KMS-11 (cell line): ENCODE results near the gene NFXL1.

Experiments used
- H2AFZ ChIP-seq: fragments of 200-600 bp; sonication (generic); 2 replicates; pipeline ENCODE4 v1.6.1; 2016; ENCODE audit warnings: antibody characterized with exemption, mixed run types, low read depth
- H3K27ac ChIP-seq: fragments of 200-600 bp; sonication (generic); 2 replicates; pipeline ENCODE4 v1.6.1; 2016; ENCODE audit warnings: mild to moderate bottlenecking, mixed run types
- H3K27me3 ChIP-seq: fragments of 200-600 bp; sonication (generic); 2 replicates; pipeline ENCODE4 v1.6.1; 2017; ENCODE audit warnings: mild to moderate bottlenecking, low read depth, mixed run types, moderate library complexity; ENCODE audit not compliant: insufficient read depth
- H3K36me3 ChIP-seq: fragments of 200-600 bp; sonication (generic); 2 replicates; pipeline ENCODE4 v1.6.1; 2017; ENCODE audit warnings: mild to moderate bottlenecking, mixed run types; ENCODE audit not compliant: insufficient read depth
- H3K4me1 ChIP-seq: fragments of 200-600 bp; sonication (generic); 2 replicates; pipeline ENCODE4 v1.6.1; 2016; ENCODE audit warnings: mild to moderate bottlenecking, low read depth, mixed run types; ENCODE audit not compliant: poor library complexity, severe bottlenecking
- H3K4me2 ChIP-seq: fragments of 200-600 bp; sonication (generic); 2 replicates; pipeline ENCODE4 v1.7.0; 2016; ENCODE audit warnings: mild to moderate bottlenecking, mixed run types
- H3K4me3 ChIP-seq: fragments of 200-600 bp; sonication (generic); IDR thresholded peaks from 2 replicates; pipeline ENCODE4 v1.6.1; 2017; ENCODE audit warnings: low read depth, low read length, mixed read lengths; ENCODE audit not compliant: insufficient read depth
- H3K79me2 ChIP-seq: fragments of 200-600 bp; sonication (generic); 2 replicates; pipeline ENCODE4 v1.6.1; 2016; ENCODE audit warnings: low read depth, mixed run types; ENCODE audit not compliant: insufficient read depth
- H3K9ac ChIP-seq: fragments of 200-600 bp; sonication (generic); 2 replicates; pipeline ENCODE4 v1.6.1; 2016; ENCODE audit warnings: mild to moderate bottlenecking, mixed run types
- H4K20me1 ChIP-seq: fragments of 200-600 bp; sonication (generic); 2 replicates; pipeline ENCODE4 v1.6.1; 2016; ENCODE audit warnings: mild to moderate bottlenecking, mixed run types; ENCODE audit not compliant: insufficient read depth
- TF ChIP-seq, protein P1 (sequence below): fragments of 200-600 bp; sonication (generic); conservative IDR thresholded peaks from 2 replicates; pipeline ENCODE4 v1.6.1; 2017; ENCODE audit warnings: low read depth, mild to moderate bottlenecking, antibody characterized with exemption, low read length, moderate library complexity, mixed read lengths

NFXL1 gene

DNA sequence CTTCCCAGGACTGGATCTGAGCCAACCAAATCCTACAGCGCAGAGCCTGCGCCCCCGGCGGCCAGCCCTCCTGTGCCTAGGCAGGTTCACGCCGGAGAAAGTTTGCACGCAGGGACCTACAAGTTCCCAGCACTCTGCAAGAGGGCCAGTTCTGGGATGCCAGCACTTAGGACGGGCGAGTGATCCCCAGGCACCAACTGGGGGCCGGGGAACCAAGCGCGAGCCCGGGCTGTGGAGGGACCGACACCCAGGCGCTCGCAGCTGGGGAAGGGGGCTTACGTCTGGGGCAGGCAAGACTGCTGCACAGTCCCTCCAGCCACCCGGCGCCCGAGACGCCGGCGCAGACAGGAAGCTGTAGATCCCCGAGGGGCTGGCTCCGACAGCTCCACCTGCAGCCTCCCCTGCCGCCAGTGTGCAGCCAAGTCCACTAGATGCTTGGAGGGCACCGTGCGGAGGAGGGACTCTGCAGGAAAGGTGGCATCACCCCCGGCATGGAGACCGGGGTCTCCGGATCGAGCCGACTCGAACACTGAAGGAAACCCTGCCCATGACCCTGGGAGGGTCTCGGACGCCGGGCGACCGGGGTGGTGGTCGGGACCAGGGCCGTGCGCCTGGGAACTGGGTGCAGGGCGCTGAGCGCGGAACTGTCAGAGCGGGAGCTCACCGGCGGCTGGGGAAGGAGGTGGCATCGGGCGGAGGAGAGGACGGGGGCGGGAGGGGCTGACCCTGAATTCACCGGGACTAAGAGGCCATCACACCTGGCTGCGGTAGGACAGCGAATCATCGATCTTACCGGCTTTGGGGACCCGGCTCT is 77.1 kb downstream of the NFXL1 start:
- H3K4me1 ChIP-seq: peaks cover 5% of the 10 kb centered on the region
- no peaks in the 10 kb centered on the region for H3K79me2 ChIP-seq
- TF ChIP-seq, protein P1, sequence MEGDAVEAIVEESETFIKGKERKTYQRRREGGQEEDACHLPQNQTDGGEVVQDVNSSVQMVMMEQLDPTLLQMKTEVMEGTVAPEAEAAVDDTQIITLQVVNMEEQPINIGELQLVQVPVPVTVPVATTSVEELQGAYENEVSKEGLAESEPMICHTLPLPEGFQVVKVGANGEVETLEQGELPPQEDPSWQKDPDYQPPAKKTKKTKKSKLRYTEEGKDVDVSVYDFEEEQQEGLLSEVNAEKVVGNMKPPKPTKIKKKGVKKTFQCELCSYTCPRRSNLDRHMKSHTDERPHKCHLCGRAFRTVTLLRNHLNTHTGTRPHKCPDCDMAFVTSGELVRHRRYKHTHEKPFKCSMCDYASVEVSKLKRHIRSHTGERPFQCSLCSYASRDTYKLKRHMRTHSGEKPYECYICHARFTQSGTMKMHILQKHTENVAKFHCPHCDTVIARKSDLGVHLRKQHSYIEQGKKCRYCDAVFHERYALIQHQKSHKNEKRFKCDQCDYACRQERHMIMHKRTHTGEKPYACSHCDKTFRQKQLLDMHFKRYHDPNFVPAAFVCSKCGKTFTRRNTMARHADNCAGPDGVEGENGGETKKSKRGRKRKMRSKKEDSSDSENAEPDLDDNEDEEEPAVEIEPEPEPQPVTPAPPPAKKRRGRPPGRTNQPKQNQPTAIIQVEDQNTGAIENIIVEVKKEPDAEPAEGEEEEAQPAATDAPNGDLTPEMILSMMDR: no peak
- H2AFZ ChIP-seq: peak overlapping the region; percentile 38; the same call in 1 of the 2 replicates
- no peaks in the 10 kb centered on the region for H4K20me1 ChIP-seq
- H3K36me3 ChIP-seq: no peaks in the 10 kb centered on the region
- H3K27ac ChIP-seq: no peak overlapping the region
- peak overlapping the region; percentile 30; the same call in 1 of the 2 replicates for H3K9ac ChIP-seq
- H3K27me3 ChIP-seq: no peaks in the 10 kb centered on the region
- peak overlapping the region; percentile 51; the same call in 1 of the 2 replicates for H3K4me2 ChIP-seq
- no peak overlapping the region for H3K4me3 ChIP-seq

DNA sequence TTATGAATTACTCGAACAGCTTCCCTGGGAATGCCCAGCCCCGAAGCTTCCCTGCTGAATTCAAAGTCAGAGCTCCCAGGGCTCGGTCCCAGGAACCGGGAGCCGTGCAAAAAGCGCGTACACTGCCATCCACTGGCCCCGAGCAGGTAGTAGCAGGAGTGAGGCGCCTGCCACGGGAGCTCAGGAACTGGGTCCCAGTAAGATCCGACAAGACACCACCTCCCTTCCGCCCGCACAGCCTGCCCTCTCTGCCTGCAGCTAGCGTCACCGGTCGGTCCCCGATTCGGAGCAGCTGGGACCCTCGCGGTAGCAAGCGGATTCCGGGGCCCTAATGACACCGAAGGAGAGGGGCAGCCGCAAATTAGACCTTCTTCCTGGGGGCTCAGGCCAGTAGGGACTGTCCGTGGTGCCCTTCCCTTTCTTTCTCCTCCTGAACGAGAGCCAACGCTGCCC is 77.7 kb downstream of the NFXL1 start:
- Histone ChIP-seq H3K27me3 (no peaks in the 10 kb centered on the region), H4K20me1 (no peaks in the 10 kb centered on the region), H3K4me2 (peak overlapping the region; percentile 51), H3K4me3 (no peak overlapping the region), H3K79me2 (no peaks in the 10 kb centered on the region), H3K9ac (peak overlapping the region; percentile 30; the same call in 1 of the 2 replicates), H3K27ac (no peak overlapping the region), H2AFZ (peak overlapping the region; percentile 38; the same call in 1 of the 2 replicates), H3K4me1 (peaks cover 5% of the 10 kb centered on the region), H3K36me3 (no peaks in the 10 kb centered on the region)
- TF ChIP-seq, protein P1: peak; percentile 32; the same call in 1 of the 2 replicates

DNA sequence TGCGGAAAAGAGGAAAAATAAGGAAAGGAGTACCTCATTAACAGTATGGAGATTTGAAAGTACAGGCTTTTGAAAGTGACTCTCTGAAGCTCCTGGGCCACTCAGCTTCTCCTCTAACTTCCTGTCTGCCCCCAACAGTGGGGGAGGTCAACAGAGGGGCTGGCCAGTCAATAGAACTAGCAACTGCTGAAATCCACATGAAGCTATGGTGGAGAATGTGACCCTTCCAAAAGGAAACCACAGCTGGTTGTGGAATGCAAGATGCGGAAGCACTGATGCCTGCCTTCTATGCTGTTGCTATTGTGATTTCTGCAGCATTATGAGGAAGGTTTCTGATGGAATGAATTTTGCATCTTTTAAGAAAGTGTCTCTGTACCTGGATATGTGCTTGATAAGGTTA is 78.9 kb downstream of the NFXL1 start:
- H3K27ac ChIP-seq: no peak overlapping the region
- H4K20me1 ChIP-seq: no peaks in the 10 kb centered on the region
- no peaks in the 10 kb centered on the region for H3K36me3 ChIP-seq
- H3K9ac ChIP-seq: no peak overlapping the region
- TF ChIP-seq, protein P1: no peak
- H3K4me1 ChIP-seq: peaks cover 5% of the 10 kb centered on the region
- no peaks in the 10 kb centered on the region for H3K27me3 ChIP-seq
- H3K4me2 ChIP-seq: no peak overlapping the region
- H3K79me2 ChIP-seq: no peaks in the 10 kb centered on the region
- no peak overlapping the region for H3K4me3 ChIP-seq
- H2AFZ ChIP-seq: no peak overlapping the region

DNA sequence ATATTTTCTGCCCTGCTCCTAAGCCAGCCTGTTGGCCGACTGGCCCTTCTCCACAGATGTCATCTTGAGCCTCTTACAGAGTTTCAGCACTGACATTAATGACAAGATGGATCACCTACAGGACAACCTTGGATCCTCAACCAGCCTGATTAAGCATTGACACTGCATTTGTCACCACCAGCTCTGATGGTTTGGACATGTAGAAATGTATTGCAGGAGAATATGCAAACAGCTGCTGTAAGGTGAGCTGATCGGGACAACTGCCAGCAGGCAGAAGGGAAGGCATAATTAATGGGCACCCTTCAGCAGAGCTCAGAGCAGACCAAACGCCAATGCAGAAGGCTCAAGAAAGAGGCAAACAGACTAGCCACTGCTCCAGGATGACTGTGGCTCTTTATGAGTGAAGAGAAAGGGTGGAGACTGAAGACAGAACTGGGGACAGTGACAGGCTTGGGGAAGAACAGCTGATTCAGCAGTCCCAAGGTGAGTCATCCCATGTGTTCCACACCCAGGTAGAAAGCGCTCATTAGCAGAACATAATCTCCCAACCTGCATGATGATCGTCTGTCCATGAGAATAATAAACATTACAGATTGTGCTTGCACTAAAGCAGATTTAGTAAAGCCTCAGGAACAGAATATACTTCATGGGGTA is 83.2 kb downstream of the NFXL1 start:
- Histone ChIP-seq H2AFZ (no peak overlapping the region), H3K9ac (no peak overlapping the region), H3K4me3 (no peak overlapping the region), H3K27me3 (no peaks in the 10 kb centered on the region), H3K4me1 (no peaks in the 10 kb centered on the region), H3K27ac (no peak overlapping the region), H3K36me3 (no peaks in the 10 kb centered on the region), H3K4me2 (no peak overlapping the region), H4K20me1 (no peaks in the 10 kb centered on the region), H3K79me2 (no peaks in the 10 kb centered on the region)
- TF ChIP-seq, protein P1: no peak
